Neural cell (in vitro differentiated cells): ENCODE measurements around the gene MPDZ.

Experiments used
- CTCF ChIP-seq: fragments of 450-650 bp; IDR thresholded peaks from 2 replicates; pipeline ENCODE4 v1.5.1; 2014; ENCODE audit warnings: antibody characterized with exemption, mild to moderate bottlenecking, moderate library complexity; ENCODE audit not compliant: poor library complexity, severe bottlenecking
- EP300 ChIP-seq: fragments of 450-650 bp; conservative IDR thresholded peaks from 2 replicates; pipeline ENCODE4 v1.6.1; 2014; ENCODE audit warnings: antibody characterized with exemption, mild to moderate bottlenecking, moderate library complexity; ENCODE audit not compliant: poor library complexity, severe bottlenecking
- EZH2 ChIP-seq: fragments of 200-600, 300-800 bp; shearing (Covaris generic), sonication (generic); IDR thresholded peaks from 2 replicates; pipeline ENCODE4 v1.6.1; 2014; ENCODE audit warnings: antibody characterized with exemption, low read length, borderline replicate concordance, mild to moderate bottlenecking; ENCODE audit not compliant: insufficient read depth, poor library complexity, severe bottlenecking
- MXI1 ChIP-seq: fragments of 450-650 bp; conservative IDR thresholded peaks from 2 replicates; pipeline ENCODE4 v1.6.1; 2014; ENCODE audit warnings: antibody characterized with exemption, mild to moderate bottlenecking; ENCODE audit not compliant: poor library complexity, severe bottlenecking
- POLR2AphosphoS5 ChIP-seq: IDR thresholded peaks from 2 replicates; pipeline ENCODE4 v1.6.1; 2012
- RAD21 ChIP-seq: fragments of 450-650 bp; conservative IDR thresholded peaks from 2 replicates; pipeline ENCODE4 v1.6.1; 2014; ENCODE audit warnings: antibody characterized with exemption, mild to moderate bottlenecking, moderate library complexity
- REST ChIP-seq: IDR thresholded peaks from 2 replicates; pipeline ENCODE4 v1.6.1; 2012; ENCODE audit warnings: borderline replicate concordance
- SMC3 ChIP-seq: fragments of 450-650 bp; conservative IDR thresholded peaks from 2 replicates; pipeline ENCODE4 v1.6.1; 2014; ENCODE audit warnings: antibody characterized with exemption, mild to moderate bottlenecking, moderate library complexity; ENCODE audit not compliant: poor library complexity

DNA sequence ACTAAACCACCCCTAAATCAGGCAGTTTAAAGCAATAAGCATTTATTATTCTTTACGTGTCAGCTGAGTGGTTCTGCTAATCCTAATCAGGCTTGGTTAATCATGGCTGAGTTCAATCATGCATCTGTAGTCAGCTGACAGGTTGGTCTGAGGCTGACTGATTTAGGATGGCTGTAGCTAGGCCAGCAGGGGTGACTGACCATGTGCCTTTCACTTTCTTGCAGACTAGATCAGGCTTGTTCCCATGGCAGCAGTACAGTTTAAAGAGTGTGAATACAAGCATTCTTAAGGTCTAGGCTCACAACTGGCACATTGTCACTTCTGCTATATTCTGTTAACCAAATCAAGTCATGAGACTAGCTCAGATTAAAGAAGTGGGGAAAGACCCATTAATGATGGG lies 16.1 kb upstream of the MPDZ start:
- TF ChIP-seq EZH2 (no peak), POLR2AphosphoS5 (no peak), CTCF (no peak), SMC3 (no peak), EP300 (no peak), MXI1 (no peak), RAD21 (no peak), REST (no peak)
